ENCODE data around the gene MACROH2A1. TPM values are rescaled to one million over a fixed set of nuclear protein-coding genes. Genes with fewer than 3 reads are reported as not detected.

The MACROH2A1 gene
- total RNA-seq, 2 experiments from 2014 or later = 159 to 161 TPM

GRCh38 chr5:135307143-135307903, 91.7 kb downstream of the MACROH2A1 start:
- Mint-ChIP-seq H3K27ac (no peak overlapping the region), H3K36me3 (no peaks in the 10 kb centered on the region), H3K9me3 (no peaks in the 10 kb centered on the region), H3K27me3 (peaks cover 3% of the 10 kb centered on the region), H3K4me1 (ENCODE audit: low read depth) (peaks cover 9% of the 10 kb centered on the region), H3K4me3 (no peak overlapping the region)
- ChIA-PET POLR2A (no interaction called here), CTCF (no interaction called here)
- intact Hi-C loops (cut with micrococcal nuclease) = no loop called here
- DNase-seq = no peak

GRCh38 chr5:135306557-135306956, 92.5 kb downstream of the MACROH2A1 start:
- peaks cover 9% of the 10 kb centered on the region for H3K4me1 Mint-ChIP-seq (ENCODE audit: low read depth)
- H3K27me3 Mint-ChIP-seq = peaks cover 3% of the 10 kb centered on the region
- intact Hi-C loops (cut with micrococcal nuclease) = no loop called here
- DNase-seq = no peak
- ChIA-PET POLR2A (no interaction called here), CTCF (no interaction called here)
- no peak overlapping the region for H3K4me3 Mint-ChIP-seq
- no peaks in the 10 kb centered on the region for H3K9me3 Mint-ChIP-seq
- no peak overlapping the region for H3K27ac Mint-ChIP-seq
- H3K36me3 Mint-ChIP-seq = no peaks in the 10 kb centered on the region

- CTCF ChIA-PET = no interaction called here
- intact Hi-C loops (cut with micrococcal nuclease) = no loop called here
- Mint-ChIP-seq H3K27me3 (peaks cover 3% of the 10 kb centered on the region), H3K36me3 (no peaks in the 10 kb centered on the region), H3K9me3 (no peaks in the 10 kb centered on the region), H3K4me3 (no peak overlapping the region), H3K27ac (no peak overlapping the region), H3K4me1 (ENCODE audit: low read depth) (no peaks in the 10 kb centered on the region)
- no peak for DNase-seq
- POLR2A ChIA-PET = no interaction called here
These were observed 94.4 kb downstream of the MACROH2A1 start for GRCh38 chr5:135304352-135305221.

DNA sequence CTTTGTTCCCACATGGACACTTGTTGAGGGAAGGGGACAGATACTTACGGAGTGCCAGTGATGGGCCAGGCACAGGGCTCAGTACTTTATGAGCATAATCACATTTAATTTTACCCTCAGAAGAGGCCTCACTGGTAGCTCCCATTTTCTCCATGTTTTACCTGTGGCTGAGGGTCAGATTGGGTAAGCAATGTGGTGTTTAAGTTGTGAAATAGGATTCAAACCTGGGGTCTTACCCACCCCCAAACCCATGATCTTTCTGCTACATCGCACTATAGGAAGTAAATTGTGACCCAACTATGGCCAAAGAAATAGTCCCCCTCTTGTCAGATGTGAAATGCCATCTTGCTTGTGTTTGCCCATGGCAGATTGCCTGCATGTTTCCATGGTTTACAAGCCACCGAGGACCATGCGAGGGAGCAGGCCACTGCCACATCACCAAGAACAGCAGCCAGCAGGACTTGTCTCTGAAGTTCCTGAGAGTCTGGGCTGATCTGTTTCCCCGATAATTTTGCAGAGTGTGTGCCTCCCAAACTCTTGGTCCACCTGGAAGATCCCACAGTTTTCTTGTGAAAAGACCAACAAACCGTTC, 95.4 kb downstream of the MACROH2A1 start:
- POLR2A ChIA-PET = no interaction called here
- CTCF ChIA-PET = no interaction called here
- no peaks in the 10 kb centered on the region for H3K9me3 Mint-ChIP-seq

GRCh38 chr5:135296900-135297816, 101.9 kb downstream of the MACROH2A1 start:
- H3K4me3 Mint-ChIP-seq = no peak overlapping the region
- peaks cover 13% of the 10 kb centered on the region for H3K27me3 Mint-ChIP-seq
- POLR2A ChIA-PET = no interaction called here
- H3K4me1 Mint-ChIP-seq (ENCODE audit: low read depth) = no peaks in the 10 kb centered on the region
- CTCF ChIA-PET = no interaction called here
- no peak overlapping the region for H3K27ac Mint-ChIP-seq
- H3K36me3 Mint-ChIP-seq = no peaks in the 10 kb centered on the region
- no peak for DNase-seq
- H3K9me3 Mint-ChIP-seq = no peaks in the 10 kb centered on the region
- intact Hi-C loops (cut with micrococcal nuclease) = no loop called here

More for the DNA sequence above, 95.4 kb downstream of the MACROH2A1 start:
- Mint-ChIP-seq H3K27me3 (peaks cover 3% of the 10 kb centered on the region), H3K4me1 (ENCODE audit: low read depth) (no peaks in the 10 kb centered on the region), H3K4me3 (no peak overlapping the region), H3K36me3 (no peaks in the 10 kb centered on the region), H3K27ac (no peak overlapping the region)
- DNase-seq = no peak
- intact Hi-C loops (cut with micrococcal nuclease) = no loop called here

DNA sequence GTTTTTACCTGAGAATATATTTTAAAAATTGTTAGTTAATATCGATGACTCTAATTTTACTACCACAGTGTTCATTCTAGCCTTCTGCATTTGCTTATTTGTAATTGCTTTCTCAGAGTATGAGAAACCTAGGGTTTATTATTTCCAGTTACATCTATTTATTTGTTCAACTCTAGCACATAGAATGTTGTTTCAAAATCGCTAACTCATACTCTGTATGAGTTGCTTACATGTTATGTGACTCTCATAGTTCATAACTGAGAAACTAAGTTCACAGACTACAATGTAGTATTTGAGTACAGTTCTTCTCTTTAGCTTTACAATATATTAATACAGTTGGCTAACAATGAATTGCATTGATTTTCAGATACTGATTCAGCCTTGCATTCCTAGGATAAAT, 103.2 kb downstream of the MACROH2A1 start:
- ChIA-PET CTCF (no interaction called here), POLR2A (no interaction called here)
- no peaks in the 10 kb centered on the region for H3K9me3 Mint-ChIP-seq
- H3K4me1 Mint-ChIP-seq (ENCODE audit: low read depth) = no peaks in the 10 kb centered on the region
- intact Hi-C loops (cut with micrococcal nuclease) = no loop called here
- H3K27ac Mint-ChIP-seq = no peak overlapping the region
- H3K36me3 Mint-ChIP-seq = no peaks in the 10 kb centered on the region
- peaks cover 13% of the 10 kb centered on the region for H3K27me3 Mint-ChIP-seq
- H3K4me3 Mint-ChIP-seq = no peak overlapping the region
- no peak for DNase-seq

DNA sequence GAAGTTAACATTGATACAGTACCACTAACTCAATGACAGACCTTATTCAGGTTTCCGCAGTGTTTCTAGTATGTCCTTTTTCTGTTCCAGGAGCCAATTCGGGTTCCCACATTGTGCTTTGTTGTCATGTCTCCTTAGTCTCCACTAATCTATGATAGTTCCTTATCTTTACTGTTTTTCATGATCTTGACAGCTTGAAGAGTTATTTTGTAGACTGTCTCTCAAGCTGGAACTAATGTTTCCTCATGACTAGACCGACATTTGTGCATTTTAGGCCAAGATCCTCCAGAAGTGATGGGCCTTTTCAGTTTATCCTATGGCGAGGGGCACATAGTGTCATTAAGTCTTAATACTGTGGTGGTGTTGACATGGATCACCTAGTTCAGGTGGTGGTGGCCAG, 104.2 kb downstream of the MACROH2A1 start:
- no peak for DNase-seq
- Mint-ChIP-seq H3K4me3 (no peak overlapping the region), H3K27ac (no peak overlapping the region), H3K27me3 (peaks cover 13% of the 10 kb centered on the region), H3K36me3 (no peaks in the 10 kb centered on the region), H3K4me1 (ENCODE audit: low read depth) (no peaks in the 10 kb centered on the region), H3K9me3 (no peaks in the 10 kb centered on the region)
- ChIA-PET POLR2A (no interaction called here), CTCF (no interaction called here)
- intact Hi-C loops (cut with micrococcal nuclease) = no loop called here

- Mint-ChIP-seq H3K27me3 (peaks cover 14% of the 10 kb centered on the region), H3K9me3 (peaks cover 9% of the 10 kb centered on the region), H3K4me1 (ENCODE audit: low read depth) (no peaks in the 10 kb centered on the region), H3K36me3 (no peaks in the 10 kb centered on the region), H3K4me3 (no peak overlapping the region), H3K27ac (no peak overlapping the region)
- no peak for DNase-seq
- ChIA-PET POLR2A (no interaction called here), CTCF (no interaction called here)
- intact Hi-C loops (cut with micrococcal nuclease) = no loop called here
These were observed 109.4 kb downstream of the MACROH2A1 start for GRCh38 chr5:135289651-135290050.

- CTCF ChIA-PET = no interaction called here
- no peaks in the 10 kb centered on the region for H3K36me3 Mint-ChIP-seq
- peaks cover 8% of the 10 kb centered on the region for H3K27me3 Mint-ChIP-seq
- no peak overlapping the region for H3K27ac Mint-ChIP-seq
- intact Hi-C loops (cut with micrococcal nuclease) = no loop called here
- no peak for DNase-seq
- no peaks in the 10 kb centered on the region for H3K4me1 Mint-ChIP-seq (ENCODE audit: low read depth)
- POLR2A ChIA-PET = no interaction called here
- H3K4me3 Mint-ChIP-seq = no peak overlapping the region
- H3K9me3 Mint-ChIP-seq = peaks cover 9% of the 10 kb centered on the region
These were observed 111.5 kb downstream of the MACROH2A1 start for GRCh38 chr5:135287551-135287950.

Other genes with a start within 250 kb of the MACROH2A1 start
- gene DCANP1, start 48.1 kb upstream of the MACROH2A1 start, total RNA-seq = not detected
- gene TIFAB, start 53.1 kb upstream of the MACROH2A1 start, total RNA-seq = not detected
- gene NEUROG1, start 136.7 kb upstream of the MACROH2A1 start, total RNA-seq = not detected
- gene CXCL14, start 179.8 kb upstream of the MACROH2A1 start, total RNA-seq = not detected

All from activated CD4-positive, alpha-beta memory T cell treated with anti-CD3 and anti-CD28 coated beads for 36 hours (primary cell).